ENCODE results near the gene TNS3. TPM values are rescaled to one million over a fixed set of nuclear protein-coding genes. Genes with fewer than 3 reads are reported as not detected.
A peak's percentile ranks its signal among the peaks of the same experiment; 100 is the strongest.

The TNS3 gene
- total and polyA plus RNA-seq, 2 of the 13 experiments (the other 11 are each of a cell fraction or from before 2014, with no cell fraction given), result 52.9 to 55.7 TPM

DNA sequence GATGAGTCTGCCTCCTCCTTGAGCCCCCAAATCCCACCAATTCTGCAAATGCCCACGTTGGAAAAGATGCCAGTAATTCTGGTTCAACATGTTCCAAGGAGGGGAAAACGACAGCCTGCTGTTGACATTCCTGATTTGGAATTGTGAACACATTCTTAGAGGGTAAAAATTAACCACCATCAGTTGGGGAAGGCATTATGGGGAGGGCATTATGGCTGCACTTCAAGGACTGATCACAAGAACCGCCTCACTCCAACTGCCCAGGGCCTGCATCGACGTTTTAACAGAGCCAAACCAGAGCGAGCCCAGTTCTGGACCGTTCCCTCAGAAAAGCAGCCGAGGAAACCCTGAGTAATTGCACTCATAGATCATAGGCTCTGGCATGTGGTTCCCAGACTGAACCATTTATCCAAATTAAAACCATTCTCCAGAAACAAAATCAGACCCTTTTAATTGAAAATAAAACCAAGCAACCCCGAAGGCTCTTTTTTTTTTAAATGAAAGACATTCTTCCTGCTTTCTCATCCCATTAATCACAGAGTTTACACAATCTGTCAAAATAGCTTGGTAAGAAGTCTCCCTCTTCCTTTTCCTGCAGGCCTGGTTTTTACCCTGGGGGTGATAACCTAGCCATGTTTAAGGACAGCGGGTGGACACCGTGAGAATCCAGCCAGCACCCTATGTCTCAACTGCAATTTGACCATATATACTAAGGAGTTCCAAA lies 8.0 kb downstream of the TNS3 start (continued):
- TF ChIP-seq, protein P1, sequence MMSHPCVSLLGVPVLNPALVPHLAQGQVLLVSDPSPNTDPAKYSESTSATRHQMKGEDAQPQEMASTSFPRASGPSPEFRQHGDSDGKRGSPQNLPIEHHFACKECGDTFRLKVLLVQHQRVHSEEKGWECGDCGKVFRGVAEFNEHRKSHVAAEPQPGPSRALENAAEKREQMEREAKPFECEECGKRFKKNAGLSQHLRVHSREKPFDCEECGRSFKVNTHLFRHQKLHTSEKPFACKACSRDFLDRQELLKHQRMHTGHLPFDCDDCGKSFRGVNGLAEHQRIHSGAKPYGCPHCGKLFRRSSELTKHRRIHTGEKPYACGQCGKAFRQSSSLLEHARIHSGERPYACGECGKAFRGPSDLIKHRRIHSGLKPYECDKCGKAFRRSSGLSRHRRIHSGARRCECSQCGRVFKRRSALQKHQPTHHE (CRISPR knock-in tag; IDR thresholded peaks at IDR 0.05; ENCODE audit: borderline replicate concordance), result no peak
- TF ChIP-seq RARA (CRISPR knock-in tag; IDR thresholded peaks at IDR 0.05) (peak; percentile 54), ZNF121 (CRISPR knock-in tag; IDR thresholded peaks at IDR 0.05) (no peak), SRF (IDR thresholded peaks at IDR 0.05; ENCODE audit: low read depth, low read length) (peak; percentile 73), ZNF619 (CRISPR knock-in tag; IDR thresholded peaks at IDR 0.05) (no peak), KDM5B (CRISPR knock-in tag; IDR thresholded peaks at IDR 0.05; ENCODE audit: borderline replicate concordance) (no peak), KMT2B (CRISPR knock-in tag; IDR thresholded peaks at IDR 0.05) (no peak), CCDC6 (CRISPR knock-in tag; IDR thresholded peaks at IDR 0.05) (no peak), ZNF10 (CRISPR knock-in tag; IDR thresholded peaks at IDR 0.05; ENCODE audit: borderline replicate concordance, low read depth) (no peak), REL (CRISPR knock-in tag; conservative IDR thresholded peaks at IDR 0.05) (no peak), ZNF883 (CRISPR knock-in tag; IDR thresholded peaks at IDR 0.05; ENCODE audit: not compliant biosample characterization) (no peak), NR2C2 (CRISPR knock-in tag; IDR thresholded peaks at IDR 0.05; ENCODE audit: borderline replicate concordance) (no peak), FLYWCH1 (CRISPR knock-in tag; IDR thresholded peaks at IDR 0.05) (no peak), TOE1 (CRISPR knock-in tag; IDR thresholded peaks at IDR 0.05) (no peak), ASH2L (IDR thresholded peaks at IDR 0.05; ENCODE audit: insufficient read length, low read depth, low read length) (peak; percentile 17), ELF3 (CRISPR knock-in tag; IDR thresholded peaks at IDR 0.05) (peak; percentile 46; the same call in 1 of the 2 replicates)
- TF ChIP-seq, protein P2, sequence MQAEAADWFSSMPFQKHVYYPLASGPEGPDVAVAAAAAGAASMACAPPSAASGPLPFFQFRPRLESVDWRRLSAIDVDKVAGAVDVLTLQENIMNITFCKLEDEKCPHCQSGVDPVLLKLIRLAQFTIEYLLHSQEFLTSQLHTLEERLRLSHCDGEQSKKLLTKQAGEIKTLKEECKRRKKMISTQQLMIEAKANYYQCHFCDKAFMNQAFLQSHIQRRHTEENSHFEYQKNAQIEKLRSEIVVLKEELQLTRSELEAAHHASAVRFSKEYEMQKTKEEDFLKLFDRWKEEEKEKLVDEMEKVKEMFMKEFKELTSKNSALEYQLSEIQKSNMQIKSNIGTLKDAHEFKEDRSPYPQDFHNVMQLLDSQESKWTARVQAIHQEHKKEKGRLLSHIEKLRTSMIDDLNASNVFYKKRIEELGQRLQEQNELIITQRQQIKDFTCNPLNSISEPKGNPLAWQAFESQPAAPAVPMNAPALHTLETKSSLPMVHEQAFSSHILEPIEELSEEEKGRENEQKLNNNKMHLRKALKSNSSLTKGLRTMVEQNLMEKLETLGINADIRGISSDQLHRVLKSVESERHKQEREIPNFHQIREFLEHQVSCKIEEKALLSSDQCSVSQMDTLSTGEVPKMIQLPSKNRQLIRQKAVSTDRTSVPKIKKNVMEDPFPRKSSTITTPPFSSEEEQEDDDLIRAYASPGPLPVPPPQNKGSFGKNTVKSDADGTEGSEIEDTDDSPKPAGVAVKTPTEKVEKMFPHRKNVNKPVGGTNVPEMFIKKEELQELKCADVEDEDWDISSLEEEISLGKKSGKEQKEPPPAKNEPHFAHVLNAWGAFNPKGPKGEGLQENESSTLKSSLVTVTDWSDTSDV (CRISPR knock-in tag; IDR thresholded peaks at IDR 0.05), result no peak
- TF ChIP-seq, protein P3, sequence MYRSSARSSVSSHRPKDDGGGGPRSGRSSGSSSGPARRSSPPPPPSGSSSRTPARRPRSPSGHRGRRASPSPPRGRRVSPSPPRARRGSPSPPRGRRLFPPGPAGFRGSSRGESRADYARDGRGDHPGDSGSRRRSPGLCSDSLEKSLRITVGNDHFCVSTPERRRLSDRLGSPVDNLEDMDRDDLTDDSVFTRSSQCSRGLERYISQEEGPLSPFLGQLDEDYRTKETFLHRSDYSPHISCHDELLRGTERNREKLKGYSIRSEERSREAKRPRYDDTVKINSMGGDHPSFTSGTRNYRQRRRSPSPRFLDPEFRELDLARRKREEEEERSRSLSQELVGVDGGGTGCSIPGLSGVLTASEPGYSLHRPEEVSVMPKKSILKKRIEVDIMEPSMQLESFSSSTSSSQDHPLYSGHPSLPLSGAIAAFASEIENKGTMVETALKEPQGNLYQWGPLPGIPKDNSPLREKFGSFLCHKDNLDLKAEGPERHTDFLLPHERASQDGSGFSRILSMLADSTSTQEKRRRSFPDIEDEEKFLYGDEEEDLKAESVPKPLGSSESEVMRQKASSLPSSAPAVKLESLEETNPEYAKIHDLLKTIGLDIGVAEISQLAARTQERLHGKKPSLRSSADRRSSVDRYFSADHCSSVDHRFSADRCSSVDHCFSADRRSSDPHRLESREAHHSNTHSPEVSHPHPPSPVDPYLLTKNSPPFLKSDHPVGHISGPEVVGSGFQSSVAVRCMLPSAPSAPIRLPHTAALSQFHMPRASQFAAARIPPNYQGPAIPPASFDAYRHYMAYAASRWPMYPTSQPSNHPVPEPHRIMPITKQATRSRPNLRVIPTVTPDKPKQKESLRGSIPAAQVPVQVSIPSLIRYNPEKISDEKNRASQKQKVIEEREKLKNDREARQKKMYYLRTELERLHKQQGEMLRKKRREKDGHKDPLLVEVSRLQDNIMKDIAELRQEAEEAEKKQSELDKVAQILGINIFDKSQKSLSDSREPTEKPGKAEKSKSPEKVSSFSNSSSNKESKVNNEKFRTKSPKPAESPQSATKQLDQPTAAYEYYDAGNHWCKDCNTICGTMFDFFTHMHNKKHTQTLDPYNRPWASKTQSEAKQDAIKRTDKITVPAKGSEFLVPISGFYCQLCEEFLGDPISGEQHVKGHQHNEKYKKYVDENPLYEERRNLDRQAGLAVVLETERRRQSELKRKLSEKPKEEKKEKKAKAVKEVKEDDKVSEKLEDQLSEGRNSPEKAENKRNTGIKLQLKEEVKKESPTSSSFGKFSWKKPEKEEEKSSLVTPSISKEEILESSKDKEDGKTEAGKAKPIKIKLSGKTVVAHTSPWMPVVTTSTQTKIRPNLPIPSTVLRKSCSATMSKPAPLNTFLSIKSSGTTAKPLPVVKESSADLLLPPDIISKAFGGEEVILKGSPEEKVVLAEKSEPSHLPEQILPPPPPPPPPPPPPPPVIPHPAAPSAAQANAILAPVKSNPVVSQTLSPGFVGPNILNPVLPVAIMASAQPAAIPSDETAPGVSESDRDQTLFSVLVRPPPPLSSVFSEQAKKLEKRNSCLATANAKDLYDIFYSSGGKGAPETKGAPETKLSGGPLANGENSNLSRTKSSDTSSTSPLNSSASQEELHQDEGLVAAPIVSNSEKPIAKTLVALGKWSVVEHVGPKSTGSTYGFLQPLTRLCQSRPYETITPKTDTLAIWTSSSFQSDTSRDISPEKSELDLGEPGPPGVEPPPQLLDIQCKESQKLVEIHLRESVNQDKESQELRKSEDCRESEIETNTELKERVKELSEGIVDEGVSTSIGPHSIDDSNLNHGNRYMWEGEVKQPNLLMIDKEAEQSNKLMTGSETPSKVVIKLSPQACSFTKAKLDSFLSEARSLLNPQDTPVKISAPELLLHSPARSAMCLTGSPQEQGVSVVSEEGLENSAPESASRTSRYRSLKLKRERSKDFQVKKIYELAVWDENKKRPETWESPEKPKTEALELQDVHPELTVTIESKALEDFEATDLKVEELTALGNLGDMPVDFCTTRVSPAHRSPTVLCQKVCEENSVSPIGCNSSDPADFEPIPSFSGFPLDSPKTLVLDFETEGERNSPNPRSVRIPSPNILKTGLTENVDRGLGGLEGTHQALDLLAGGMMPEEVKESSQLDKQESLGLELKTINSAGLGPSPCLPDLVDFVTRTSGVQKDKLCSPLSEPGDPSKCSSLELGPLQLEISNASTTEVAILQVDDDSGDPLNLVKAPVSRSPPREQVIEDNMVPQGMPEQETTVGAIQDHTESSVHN (CRISPR knock-in tag; IDR thresholded peaks at IDR 0.05), result no peak

Data from HepG2 (cell line).